Effector memory CD4-positive, alpha-beta T cell (primary cell): Measurements from ENCODE around the gene LBR.

Experiments used
- DNase-seq, 3 donors: peaks; one replicate each; pipeline ENCODE4 v3.0.0-alpha.2; 2020
- H3K27ac ChIP-seq: 2 replicates; pipeline ENCODE4 v1.7.0; 2013; ENCODE audit warnings: mild to moderate bottlenecking, low read length, moderate library complexity; ENCODE audit not compliant: insufficient read depth, poor library complexity, severe bottlenecking
- H3K27me3 ChIP-seq: replicated peaks from 2 replicates; pipeline ENCODE4 v1.7.0; 2013; ENCODE audit warnings: mild to moderate bottlenecking, low read length; ENCODE audit not compliant: insufficient read depth, control insufficient read depth, poor library complexity, severe bottlenecking
- H3K36me3 ChIP-seq: 2 replicates; pipeline ENCODE4 v1.7.0; 2013; ENCODE audit warnings: mild to moderate bottlenecking, low read length, moderate library complexity; ENCODE audit not compliant: control insufficient read depth, insufficient read depth
- H3K4me1 ChIP-seq: 2 replicates; pipeline ENCODE4 v1.7.0; 2013; ENCODE audit warnings: low read length, mild to moderate bottlenecking; ENCODE audit not compliant: control insufficient read depth, insufficient read depth, poor library complexity, severe bottlenecking
- H3K4me3 ChIP-seq: 2 replicates; pipeline ENCODE4 v1.7.0; 2013; ENCODE audit warnings: low read length, low read depth, mild to moderate bottlenecking; ENCODE audit not compliant: insufficient read depth, poor library complexity, severe bottlenecking
- H3K9me3 ChIP-seq: 2 replicates; pipeline ENCODE4 v1.7.0; 2013; ENCODE audit warnings: mild to moderate bottlenecking, low read length, moderate library complexity; ENCODE audit not compliant: control insufficient read depth

The LBR gene

GRCh38 chr1:225434046-225434445, 6.2 kb upstream of the LBR start:
- H3K4me1 ChIP-seq: no peaks in the 10 kb centered on the region
- H3K27ac ChIP-seq: no peak overlapping the region
- no peaks in the 10 kb centered on the region for H3K27me3 ChIP-seq
- H3K4me3 ChIP-seq: no peak overlapping the region
- no peaks in the 10 kb centered on the region for H3K9me3 ChIP-seq
- no peak for DNase-seq
- no peaks in the 10 kb centered on the region for H3K36me3 ChIP-seq

- no peaks in the 10 kb centered on the region for H3K27me3 ChIP-seq
- no peaks in the 10 kb centered on the region for H3K4me1 ChIP-seq
- H3K4me3 ChIP-seq: no peak overlapping the region
- DNase-seq: no peak
- no peaks in the 10 kb centered on the region for H3K9me3 ChIP-seq
- no peak overlapping the region for H3K27ac ChIP-seq
- no peaks in the 10 kb centered on the region for H3K36me3 ChIP-seq
Measured at GRCh38 chr1:225431081-225431863, 3.4 kb upstream of the LBR start.

- no peaks in the 10 kb centered on the region for H3K9me3 ChIP-seq
- H3K4me1 ChIP-seq: peaks cover 5% of the 10 kb centered on the region
- H3K27me3 ChIP-seq: no peaks in the 10 kb centered on the region
- no peak for DNase-seq
- no peaks in the 10 kb centered on the region for H3K36me3 ChIP-seq
- H3K27ac ChIP-seq: no peak overlapping the region
- no peak overlapping the region for H3K4me3 ChIP-seq
Measured at GRCh38 chr1:225430301-225430700, 2.5 kb upstream of the LBR start.

DNA sequence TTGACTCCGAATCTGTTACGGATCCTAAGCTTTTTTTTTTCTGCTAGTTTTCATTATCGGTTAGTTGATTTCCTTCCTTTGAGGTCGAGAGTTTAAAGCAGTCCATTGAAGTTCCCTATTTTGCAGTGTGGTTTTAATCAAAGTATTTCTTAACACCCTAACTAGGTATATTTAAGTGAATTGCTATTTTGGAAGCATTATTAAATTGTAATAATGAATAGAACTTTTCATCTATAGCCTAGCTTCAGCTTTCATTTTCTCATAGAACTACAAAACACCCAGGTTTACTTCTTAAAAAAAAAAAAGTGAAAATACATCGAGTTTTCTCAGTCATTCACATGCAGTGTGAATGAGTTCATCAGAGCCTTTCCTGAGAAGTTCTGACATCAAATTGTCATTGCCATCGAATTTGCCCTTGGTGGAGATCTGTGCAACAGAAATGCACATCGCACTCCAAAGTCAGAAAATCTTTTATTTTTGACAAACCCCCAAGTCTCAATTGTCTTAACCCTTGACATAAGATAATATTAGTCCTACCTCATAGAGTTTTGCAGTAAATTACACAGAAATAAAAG, 1.1 kb upstream of the LBR start:
- H3K4me3 ChIP-seq: peak overlapping the region; percentile 70
- peak overlapping the region; percentile 82 for H3K27ac ChIP-seq
- peaks cover 15% of the 10 kb centered on the region for H3K4me1 ChIP-seq
- DNase-seq: no peak
- H3K36me3 ChIP-seq: no peaks in the 10 kb centered on the region
- H3K9me3 ChIP-seq: no peaks in the 10 kb centered on the region
- H3K27me3 ChIP-seq: no peaks in the 10 kb centered on the region

- Histone ChIP-seq H3K4me1 (peaks cover 15% of the 10 kb centered on the region), H3K27me3 (no peaks in the 10 kb centered on the region), H3K4me3 (peak overlapping the region; percentile 70), H3K9me3 (no peaks in the 10 kb centered on the region), H3K36me3 (no peaks in the 10 kb centered on the region), H3K27ac (peak overlapping the region; percentile 82)
- peak; percentile 85 to 88 (median 88) for DNase-seq
Measured at GRCh38 chr1:225428068-225428880, 436 bp upstream of the LBR start.

- peak overlapping the region; percentile 82 for H3K27ac ChIP-seq
- no peak for DNase-seq
- no peaks in the 10 kb centered on the region for H3K9me3 ChIP-seq
- H3K4me1 ChIP-seq: peaks cover 15% of the 10 kb centered on the region
- no peaks in the 10 kb centered on the region for H3K27me3 ChIP-seq
- peak overlapping the region; percentile 70 for H3K4me3 ChIP-seq
- H3K36me3 ChIP-seq: peaks cover 7% of the 10 kb centered on the region
Measured at GRCh38 chr1:225426395-225427234, 1.2 kb downstream of the LBR start.

- Histone ChIP-seq H3K27me3 (no peaks in the 10 kb centered on the region), H3K27ac (no peak overlapping the region), H3K36me3 (peaks cover 13% of the 10 kb centered on the region), H3K4me3 (peak overlapping the region; percentile 70), H3K9me3 (no peaks in the 10 kb centered on the region), H3K4me1 (peaks cover 15% of the 10 kb centered on the region)
- DNase-seq: no peak
Measured at GRCh38 chr1:225425201-225425786, 2.5 kb downstream of the LBR start.

DNA sequence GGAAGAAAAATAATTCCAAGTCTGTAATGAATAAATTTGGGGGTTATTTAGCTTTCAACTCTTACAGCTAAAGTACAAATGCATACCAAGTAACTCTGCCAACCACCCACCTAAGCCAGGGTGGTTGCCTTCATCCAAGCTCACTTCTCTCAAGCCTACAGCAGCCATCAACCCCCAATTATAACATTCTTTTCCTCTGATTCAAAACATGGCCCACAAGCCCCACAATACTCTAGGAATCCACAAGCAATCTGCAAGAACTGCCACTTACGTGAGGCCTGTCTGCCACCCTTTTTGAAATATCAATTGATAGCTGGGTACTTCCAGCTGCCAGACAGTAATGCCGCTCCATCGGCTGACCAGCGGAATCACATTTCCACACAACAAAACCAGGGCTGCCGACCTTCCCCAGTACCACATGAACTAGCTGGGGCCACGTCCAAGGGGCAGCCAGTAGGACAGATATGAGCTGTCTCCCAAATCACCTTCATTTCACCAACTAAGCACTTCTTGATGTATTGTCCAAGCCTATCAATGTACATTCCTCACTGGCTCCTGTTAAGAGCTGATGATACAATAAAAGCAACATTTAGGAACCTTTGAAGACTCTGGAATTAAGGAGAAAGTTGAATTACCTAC, 3.2 kb downstream of the LBR start:
- Histone ChIP-seq H3K9me3 (no peaks in the 10 kb centered on the region), H3K4me3 (no peak overlapping the region), H3K27me3 (no peaks in the 10 kb centered on the region), H3K27ac (no peak overlapping the region), H3K4me1 (peaks cover 15% of the 10 kb centered on the region), H3K36me3 (peaks cover 16% of the 10 kb centered on the region)
- no peak for DNase-seq

- peaks cover 15% of the 10 kb centered on the region for H3K4me1 ChIP-seq
Measured at GRCh38 chr1:225423518-225423855, 4.4 kb downstream of the LBR start.

More at GRCh38 chr1:225423518-225423855, 4.4 kb downstream of the LBR start:
- no peak overlapping the region for H3K27ac ChIP-seq
- no peaks in the 10 kb centered on the region for H3K27me3 ChIP-seq
- H3K4me3 ChIP-seq: no peak overlapping the region
- no peak for DNase-seq
- H3K9me3 ChIP-seq: no peaks in the 10 kb centered on the region
- H3K36me3 ChIP-seq: peaks cover 27% of the 10 kb centered on the region
